Colonic mucosa (tissue), 4 donors: ENCODE results near the gene HRH3. TPM values are rescaled to one million over a fixed set of nuclear protein-coding genes. Genes with fewer than 3 reads are reported as not detected.
A peak's percentile ranks its signal among the peaks of the same experiment; 100 is the strongest.

Experiments
- DNase-seq: peaks from one replicate; pipeline ENCODE4 v3.0.0-alpha.2; 2020
- H3K27ac ChIP-seq: fragments of 200-600 bp; one replicate; pipeline ENCODE4 v1.8.0; 2021
- H3K27me3 ChIP-seq: fragments of 200-600 bp; one replicate; pipeline ENCODE4 v1.8.0; 2021
- H3K36me3 ChIP-seq: fragments of 200-600 bp; one replicate; pipeline ENCODE4 v1.8.0; 2021
- H3K4me1 ChIP-seq: fragments of 200-600 bp; one replicate; pipeline ENCODE4 v1.8.0; 2021; ENCODE audit warnings: mild to moderate bottlenecking
- H3K4me3 ChIP-seq: fragments of 200-600 bp; one replicate; pipeline ENCODE4 v1.8.0; 2021
- H3K9ac ChIP-seq, 2 donors: one replicate each; pipeline ENCODE4 v1.7.0; 2013; ENCODE audit warnings: control low read depth in 2 of 2, low read depth in 2 of 2, low read length in 2 of 2
- H3K9me3 ChIP-seq: fragments of 200-600 bp; one replicate; pipeline ENCODE4 v1.8.0; 2021
- CTCF ChIP-seq: fragments of 200-600 bp; IDR thresholded peaks from one replicate; pipeline ENCODE4 v1.8.0; 2022; ENCODE audit warnings: antibody characterized with exemption, mild to moderate bottlenecking
- intact Hi-C: fragments of 100-400 bp; cut with DNase I; formaldehyde crosslinking; loops from one replicate; pipeline ENCODE4 v1.14.1; 2022
- total RNA-seq, 2 donors: library from RNA; stranded (reverse); fragmentation: NEBNext Ultra II Directional in 1 of 2; extraction: Animal tissue kit (Norgen Biotek cat#: 25700) in 1 of 2; gene quantifications; one replicate each; pipeline ENCODE4 v1.2.1, GENCODE V29; 2021
- donor health status: healthy.
- donor health status: DM: no; HTN: no; CAD: no.
- donor health status: DM: no; HTN: no; CAD: no.

The HRH3 gene
- total RNA-seq, 2 donors from 2014 or later, result not detected

- H3K9me3 ChIP-seq, result no peaks in the 10 kb centered on the region
- no peak for TF ChIP-seq CTCF
- no peaks in the 10 kb centered on the region for H3K4me1 ChIP-seq
- intact Hi-C loops, result no loop called here
- H3K27me3 ChIP-seq, result no peaks in the 10 kb centered on the region
- no peak for DNase-seq
- no peak overlapping the region for H3K9ac ChIP-seq
- H3K36me3 ChIP-seq, result no peaks in the 10 kb centered on the region
- no peak overlapping the region for H3K4me3 ChIP-seq
- H3K27ac ChIP-seq, result no peak overlapping the region
Measured at GRCh38 chr20:62229667-62230066, 9.6 kb upstream of the HRH3 start.

GRCh38 chr20:62228982-62229545 is 9.0 kb upstream of the HRH3 start:
- intact Hi-C loops, result no loop called here
- no peak overlapping the region for H3K27ac ChIP-seq
- no peak for TF ChIP-seq CTCF
- no peaks in the 10 kb centered on the region for H3K9me3 ChIP-seq
- no peaks in the 10 kb centered on the region for H3K36me3 ChIP-seq
- no peak for DNase-seq
- no peak overlapping the region for H3K9ac ChIP-seq
- no peak overlapping the region for H3K4me3 ChIP-seq
- H3K4me1 ChIP-seq, result no peaks in the 10 kb centered on the region
- no peaks in the 10 kb centered on the region for H3K27me3 ChIP-seq

- Histone ChIP-seq H3K27ac (no peak overlapping the region), H3K27me3 (peaks cover under 1% of the 10 kb centered on the region), H3K4me3 (no peak overlapping the region), H3K9ac (no peak overlapping the region), H3K36me3 (no peaks in the 10 kb centered on the region), H3K4me1 (no peaks in the 10 kb centered on the region), H3K9me3 (no peaks in the 10 kb centered on the region)
- TF ChIP-seq CTCF, result no peak
- intact Hi-C loops, result no loop called here
- DNase-seq, result peak; percentile 62
Measured at GRCh38 chr20:62227977-62228958, 8.2 kb upstream of the HRH3 start.

- Histone ChIP-seq H3K4me3 (no peak overlapping the region), H3K36me3 (no peaks in the 10 kb centered on the region), H3K9ac (no peak overlapping the region), H3K27ac (no peak overlapping the region), H3K27me3 (peaks cover 7% of the 10 kb centered on the region), H3K4me1 (no peaks in the 10 kb centered on the region), H3K9me3 (no peaks in the 10 kb centered on the region)
- intact Hi-C loops, result no loop called here
- no peak for TF ChIP-seq CTCF
- no peak for DNase-seq
Measured at GRCh38 chr20:62227591-62227976, 7.5 kb upstream of the HRH3 start.

GRCh38 chr20:62226707-62227590 is 6.9 kb upstream of the HRH3 start:
- H3K4me1 ChIP-seq, result no peaks in the 10 kb centered on the region
- DNase-seq, result no peak
- H3K36me3 ChIP-seq, result no peaks in the 10 kb centered on the region
- no peak overlapping the region for H3K4me3 ChIP-seq
- no peak overlapping the region for H3K27ac ChIP-seq
- no peak overlapping the region for H3K9ac ChIP-seq
- no peaks in the 10 kb centered on the region for H3K9me3 ChIP-seq
- H3K27me3 ChIP-seq, result peaks cover 12% of the 10 kb centered on the region
- TF ChIP-seq CTCF, result no peak
- intact Hi-C loops, result no loop called here
